ENCODE results near the gene PHOSPHO2.

DNA sequence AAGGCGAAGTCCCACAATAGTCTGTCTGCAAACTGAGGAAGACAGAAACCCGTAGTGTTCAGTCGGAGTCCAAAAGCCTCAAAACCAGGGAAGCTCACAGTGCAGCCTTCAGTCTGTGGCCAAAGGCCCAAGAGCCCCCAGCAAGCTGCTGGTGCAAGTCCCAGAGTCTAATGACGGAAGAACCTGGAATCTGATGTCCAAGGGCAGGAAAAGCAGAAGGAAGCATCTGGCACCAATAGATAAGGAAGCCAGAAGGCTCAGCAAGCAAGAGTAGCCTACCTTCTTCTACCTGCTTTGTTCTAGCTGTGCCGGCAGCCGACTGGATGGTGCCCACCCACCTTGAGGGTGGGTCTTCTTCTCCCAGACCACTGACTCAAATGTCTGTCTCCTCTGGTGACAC lies 21.9 kb upstream of the PHOSPHO2 start:
- no peak for TF ChIP-seq IRF2 (CRISPR knock-in tag; IDR thresholded peaks at IDR 0.05)
- TF ChIP-seq ZFX (CRISPR knock-in tag; IDR thresholded peaks at IDR 0.05): no peak
- TF ChIP-seq FOXK1 (CRISPR knock-in tag; IDR thresholded peaks at IDR 0.05; ENCODE audit: borderline replicate concordance): no peak
- TF ChIP-seq, protein P1, sequence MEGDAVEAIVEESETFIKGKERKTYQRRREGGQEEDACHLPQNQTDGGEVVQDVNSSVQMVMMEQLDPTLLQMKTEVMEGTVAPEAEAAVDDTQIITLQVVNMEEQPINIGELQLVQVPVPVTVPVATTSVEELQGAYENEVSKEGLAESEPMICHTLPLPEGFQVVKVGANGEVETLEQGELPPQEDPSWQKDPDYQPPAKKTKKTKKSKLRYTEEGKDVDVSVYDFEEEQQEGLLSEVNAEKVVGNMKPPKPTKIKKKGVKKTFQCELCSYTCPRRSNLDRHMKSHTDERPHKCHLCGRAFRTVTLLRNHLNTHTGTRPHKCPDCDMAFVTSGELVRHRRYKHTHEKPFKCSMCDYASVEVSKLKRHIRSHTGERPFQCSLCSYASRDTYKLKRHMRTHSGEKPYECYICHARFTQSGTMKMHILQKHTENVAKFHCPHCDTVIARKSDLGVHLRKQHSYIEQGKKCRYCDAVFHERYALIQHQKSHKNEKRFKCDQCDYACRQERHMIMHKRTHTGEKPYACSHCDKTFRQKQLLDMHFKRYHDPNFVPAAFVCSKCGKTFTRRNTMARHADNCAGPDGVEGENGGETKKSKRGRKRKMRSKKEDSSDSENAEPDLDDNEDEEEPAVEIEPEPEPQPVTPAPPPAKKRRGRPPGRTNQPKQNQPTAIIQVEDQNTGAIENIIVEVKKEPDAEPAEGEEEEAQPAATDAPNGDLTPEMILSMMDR (IDR thresholded peaks at IDR 0.05 in 2 of 3, conservative IDR thresholded peaks at IDR 0.05 in 1 of 3; ENCODE audit: insufficient read depth in 2 of 3, low read depth in 1 of 3, low read length in 3 of 3): no peak
- TF ChIP-seq EP300 (IDR thresholded peaks at IDR 0.05; ENCODE audit: low read length): no peak
